HUES64 (cell line): ENCODE measurements around the gene CNKSR3. TPM values are rescaled to one million over a fixed set of nuclear protein-coding genes. Genes with fewer than 3 reads are reported as not detected.
"Not testable (repeated sequence)": the region's sequence is repeated elsewhere in the genome, so short reads cannot be mapped to it uniquely, and the experiment has no call there.

Experiments used
- H3K27ac ChIP-seq: 2 replicates; pipeline ENCODE4 v1.7.0; 2013; ENCODE audit warnings: low read depth, low read length, inconsistent platforms
- H3K27me3 ChIP-seq: 2 replicates; pipeline ENCODE4 v1.6.1; 2013; ENCODE audit warnings: mild to moderate bottlenecking, low read length; ENCODE audit not compliant: insufficient read depth
- H3K36me3 ChIP-seq: 2 replicates; pipeline ENCODE4 v1.6.1; 2013; ENCODE audit warnings: mild to moderate bottlenecking, low read length; ENCODE audit not compliant: insufficient read depth
- H3K4me1 ChIP-seq: 2 replicates; pipeline ENCODE4 v1.6.1; 2013; ENCODE audit warnings: mild to moderate bottlenecking, low read length, moderate library complexity; ENCODE audit not compliant: insufficient read depth
- H3K4me3 ChIP-seq: 2 replicates; pipeline ENCODE4 v1.5.1; 2013; ENCODE audit warnings: mild to moderate bottlenecking, low read length, moderate library complexity
- H3K9ac ChIP-seq: 2 replicates; pipeline ENCODE4 v1.6.1; 2013; ENCODE audit warnings: mild to moderate bottlenecking, low read depth, low read length
- H3K9me3 ChIP-seq: 2 replicates; pipeline ENCODE4 v1.6.1; 2013; ENCODE audit warnings: low read depth, low read length; ENCODE audit not compliant: insufficient read depth
- WGBS: fragments of 150-250, 120-280 bp; methylation state at CpG from one replicate; pipeline ENCODE4 v1.1.7; 2013; ENCODE audit warnings: missing lambda C conversion rate; 5-methylcytosine and 5-hydroxymethylcytosine counted together
- polyA plus RNA-seq, 2 experiments: library from polyadenylated mRNA; stranded (reverse); fragments of 50-300 nt; gene quantifications; one replicate each; pipeline ENCODE4 v1.2.3, GENCODE V29; 2013

The CNKSR3 gene
- polyA plus RNA-seq (2013, experiment 1 of 2) = 6.8 TPM
- polyA plus RNA-seq (2013, experiment 2 of 2) = 8.3 TPM

- Histone ChIP-seq H3K9ac (peak within 1 kb of the TSS; percentile 87), H3K27ac (peak within 1 kb of the TSS; percentile 84; the same call in 1 of the 2 replicates), H3K9me3 (no peaks in the 10 kb centered on the region), H3K4me1 (peaks cover 42% of the 10 kb centered on the region), H3K27me3 (peaks cover 59% of the 10 kb centered on the region), H3K36me3 (no peaks in the 10 kb centered on the region), H3K4me3 (peak within 1 kb of the TSS; percentile 94)
- WGBS = under 1% methylated on average over 86 of the region's 86 CpGs
Measured at GRCh38 chr6:154510144-154510905, at the start of gene CNKSR3. CNKSR3 (minus strand) TSS chr6:154510685; CDS start chr6:154510114, 571 bp downstream.

- H3K27me3 ChIP-seq = no peaks in the 10 kb centered on the region
- no peaks in the 10 kb centered on the region for H3K36me3 ChIP-seq
- H3K9me3 ChIP-seq = no peaks in the 10 kb centered on the region
- H3K9ac ChIP-seq = no peak overlapping the region
- WGBS = 88% methylated on average over 5 of the region's 5 CpGs
- no peak overlapping the region for H3K4me3 ChIP-seq
- peaks cover 5% of the 10 kb centered on the region; the same call in 1 of the 2 replicates for H3K4me1 ChIP-seq
- no peak overlapping the region for H3K27ac ChIP-seq
Measured at GRCh38 chr6:154558984-154559383, 48.5 kb upstream of the CNKSR3 start.

GRCh38 chr6:154558513-154558912, 48.0 kb upstream of the CNKSR3 start:
- WGBS = 94% methylated on average over 5 of the region's 6 CpGs
- Histone ChIP-seq H3K36me3 (no peaks in the 10 kb centered on the region), H3K4me3 (no peak overlapping the region), H3K27me3 (no peaks in the 10 kb centered on the region), H3K4me1 (peaks cover 5% of the 10 kb centered on the region; the same call in 1 of the 2 replicates), H3K27ac (no peak overlapping the region), H3K9me3 (no peaks in the 10 kb centered on the region), H3K9ac (no peak overlapping the region)

- WGBS = 88% methylated on average over 5 of the region's 7 CpGs
- no peaks in the 10 kb centered on the region for H3K27me3 ChIP-seq
- H3K4me3 ChIP-seq = no peak overlapping the region
- H3K36me3 ChIP-seq = no peaks in the 10 kb centered on the region
- no peak overlapping the region for H3K9ac ChIP-seq
- H3K9me3 ChIP-seq = no peaks in the 10 kb centered on the region
- H3K4me1 ChIP-seq = peaks cover 5% of the 10 kb centered on the region; the same call in 1 of the 2 replicates
- H3K27ac ChIP-seq = no peak overlapping the region
Measured at GRCh38 chr6:154555073-154555677, 44.7 kb upstream of the CNKSR3 start.

GRCh38 chr6:154554491-154554890, 44.0 kb upstream of the CNKSR3 start:
- Histone ChIP-seq H3K36me3 (no peaks in the 10 kb centered on the region), H3K4me1 (peaks cover 5% of the 10 kb centered on the region; the same call in 1 of the 2 replicates), H3K4me3 (no peak overlapping the region), H3K27ac (no peak overlapping the region), H3K9ac (no peak overlapping the region), H3K27me3 (no peaks in the 10 kb centered on the region), H3K9me3 (no peaks in the 10 kb centered on the region)
- whole genome bisulfite sequencing = 93% methylated on average over 6 of the region's 6 CpGs

GRCh38 chr6:154550779-154551178, 40.3 kb upstream of the CNKSR3 start:
- Histone ChIP-seq H3K36me3 (no peaks in the 10 kb centered on the region), H3K27ac (no peak overlapping the region), H3K27me3 (no peaks in the 10 kb centered on the region), H3K9ac (no peak overlapping the region), H3K4me3 (no peak overlapping the region), H3K4me1 (peaks cover 5% of the 10 kb centered on the region; the same call in 1 of the 2 replicates), H3K9me3 (no peaks in the 10 kb centered on the region)

GRCh38 chr6:154549179-154549578, 38.7 kb upstream of the CNKSR3 start:
- Histone ChIP-seq H3K9me3 (no peaks in the 10 kb centered on the region), H3K27me3 (no peaks in the 10 kb centered on the region; the same call in 1 of the 2 replicates), H3K4me1 (no peaks in the 10 kb centered on the region), H3K36me3 (no peaks in the 10 kb centered on the region), H3K4me3 (no peak overlapping the region), H3K27ac (no peak overlapping the region), H3K9ac (no peak overlapping the region)
- WGBS = 94% methylated on average over 6 of the region's 6 CpGs

- Histone ChIP-seq H3K27me3 (peaks cover 7% of the 10 kb centered on the region; the same call in 1 of the 2 replicates), H3K4me3 (no peak overlapping the region), H3K36me3 (no peaks in the 10 kb centered on the region), H3K9me3 (no peaks in the 10 kb centered on the region), H3K9ac (no peak overlapping the region), H3K27ac (no peak overlapping the region), H3K4me1 (peaks cover 5% of the 10 kb centered on the region; the same call in 1 of the 2 replicates)
- 91% methylated on average over 8 of the region's 8 CpGs for whole genome bisulfite sequencing
Measured at GRCh38 chr6:154548130-154548830, 37.8 kb upstream of the CNKSR3 start.

GRCh38 chr6:154543628-154544027, 33.1 kb upstream of the CNKSR3 start:
- Histone ChIP-seq H3K27me3 (peaks cover 8% of the 10 kb centered on the region; the same call in 1 of the 2 replicates), H3K4me3 (no peak overlapping the region), H3K9me3 (no peaks in the 10 kb centered on the region), H3K27ac (peak overlapping the region; percentile 61; the same call in 1 of the 2 replicates), H3K4me1 (peaks cover 25% of the 10 kb centered on the region), H3K9ac (no peak overlapping the region), H3K36me3 (no peaks in the 10 kb centered on the region)
- 85% methylated on average over 5 of the region's 5 CpGs for WGBS

- H3K27ac ChIP-seq = peak overlapping the region; percentile 90; the same call in 1 of the 2 replicates
Measured at GRCh38 chr6:154542747-154543146, 32.3 kb upstream of the CNKSR3 start.

GRCh38 chr6:154541837-154542236, 31.4 kb upstream of the CNKSR3 start:
- H3K9ac ChIP-seq, H3K36me3 ChIP-seq, H3K27me3 ChIP-seq, H3K4me3 ChIP-seq, H3K9me3 ChIP-seq: not testable (repeated sequence)
- Histone ChIP-seq H3K4me1 (peaks cover 43% of the 10 kb centered on the region), H3K27ac (peak overlapping the region; percentile 90; the same call in 1 of the 2 replicates)
- 90% methylated on average over 15 of the region's 15 CpGs for WGBS

More at GRCh38 chr6:154542747-154543146, 32.3 kb upstream of the CNKSR3 start:
- Histone ChIP-seq H3K9me3 (no peaks in the 10 kb centered on the region), H3K4me1 (peaks cover 34% of the 10 kb centered on the region), H3K4me3 (0 out of 2 replicates have a peak overlapping the region, but pooled peaks have one; percentile 28), H3K9ac (no peak overlapping the region), H3K27me3 (peaks cover 8% of the 10 kb centered on the region; the same call in 1 of the 2 replicates), H3K36me3 (no peaks in the 10 kb centered on the region)
- WGBS = 2% methylated on average over 5 of the region's 5 CpGs
